NCI-H1105 (cell line): ENCODE results near the gene COMP.

Experiments
- DNase-seq: peaks from one replicate; lab custom pipeline; 2025; lab: John Stamatoyannopoulos, UW

Gene COMP

DNA sequence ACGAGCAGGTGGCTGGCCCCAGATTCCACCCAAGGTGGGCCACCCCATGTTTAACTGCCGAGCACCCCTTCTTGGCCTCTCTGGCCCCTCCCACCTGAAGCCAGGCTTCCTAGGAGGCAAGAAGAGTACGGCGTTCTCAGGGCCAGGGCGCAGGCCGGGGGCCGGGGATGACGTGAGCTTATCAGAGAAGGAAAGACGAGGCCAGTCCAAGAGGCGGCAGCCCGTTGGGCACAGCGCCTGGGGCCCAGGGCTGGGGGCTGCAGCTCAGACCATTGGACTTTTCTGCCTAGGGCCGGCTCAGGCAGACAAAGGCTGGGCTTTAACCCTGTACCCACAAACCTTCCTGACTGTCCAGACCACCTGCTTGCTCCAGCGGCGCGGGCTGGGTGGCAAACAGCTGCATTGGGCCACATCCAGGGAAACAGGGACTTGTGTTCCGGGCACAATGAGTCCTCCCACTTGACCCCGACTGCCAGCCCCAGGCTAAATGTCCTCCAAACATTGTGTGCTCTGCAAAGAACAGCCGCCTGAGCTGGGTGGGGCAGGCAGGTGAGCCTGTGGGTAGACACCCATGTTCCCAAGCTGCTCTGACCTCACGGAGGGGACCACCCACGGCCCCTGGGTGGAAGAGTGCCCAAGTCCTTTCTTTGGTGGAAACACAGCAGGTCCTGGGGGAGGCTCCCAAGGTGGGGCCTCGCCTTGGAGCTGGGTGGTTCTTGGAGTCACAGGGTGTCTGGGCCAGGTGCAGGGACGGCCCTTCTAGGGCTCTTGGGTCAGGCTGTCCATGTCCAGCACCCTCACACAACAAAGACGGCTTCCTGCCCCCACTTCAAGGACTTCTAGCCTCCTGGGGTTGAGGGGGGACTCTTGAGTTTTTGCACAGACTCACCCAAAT lies 21.9 kb downstream of the COMP start:
- DNase-seq: no peak

DNA sequence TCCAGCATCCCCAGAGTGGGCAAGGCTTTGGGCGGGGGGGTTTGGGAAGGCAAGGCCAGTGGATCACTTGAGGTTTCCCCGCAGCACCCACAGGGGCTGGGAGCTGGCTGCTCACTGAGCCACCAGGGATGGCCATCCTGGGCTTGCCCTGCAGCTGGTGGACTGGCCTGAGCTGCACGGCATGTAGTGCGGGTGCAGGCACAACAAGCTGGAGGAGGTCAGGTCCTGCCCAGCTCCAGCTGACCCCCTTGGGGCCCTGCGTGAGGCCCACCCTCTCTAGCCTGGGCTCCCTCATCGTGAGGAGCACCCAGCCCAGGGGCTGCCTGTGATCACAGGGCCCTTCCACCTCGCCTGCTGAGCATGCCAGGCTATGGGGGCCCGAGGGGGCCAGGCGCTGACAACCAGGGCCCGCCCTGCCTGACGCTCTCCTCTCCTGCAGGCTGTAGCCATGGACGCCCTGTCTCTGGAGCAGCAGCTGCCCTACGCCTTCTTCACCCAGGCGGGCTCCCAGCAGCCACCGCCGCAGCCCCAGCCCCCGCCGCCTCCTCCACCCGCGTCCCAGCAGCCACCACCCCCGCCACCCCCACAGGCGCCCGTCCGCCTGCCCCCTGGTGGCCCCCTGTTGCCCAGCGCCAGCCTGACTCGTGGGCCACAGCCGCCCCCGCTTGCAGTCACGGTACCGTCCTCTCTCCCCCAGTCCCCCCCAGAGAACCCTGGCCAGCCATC lies 22.9 kb downstream of the COMP start:
- no peak for DNase-seq

DNA sequence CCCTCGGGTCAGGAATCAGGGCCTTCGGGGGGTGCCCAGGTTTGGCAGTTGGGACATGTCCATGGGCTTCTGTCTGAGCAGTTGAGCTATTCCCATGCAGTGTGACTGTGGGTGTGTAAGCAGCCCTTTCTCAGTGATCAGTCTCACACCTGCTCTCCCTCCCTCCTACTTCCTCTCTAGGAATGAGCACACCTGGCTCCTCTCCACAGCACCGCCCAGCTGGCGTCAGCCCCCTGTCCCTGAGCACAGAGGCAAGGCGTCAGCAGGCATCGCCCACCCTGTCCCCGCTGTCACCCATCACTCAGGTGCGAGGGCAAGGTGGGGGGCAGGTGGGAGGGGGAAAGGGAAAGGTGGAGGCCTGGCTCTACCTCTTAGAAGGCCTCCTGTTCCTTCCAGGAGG lies 25.9 kb downstream of the COMP start:
- DNase-seq: peak; percentile 75

DNA sequence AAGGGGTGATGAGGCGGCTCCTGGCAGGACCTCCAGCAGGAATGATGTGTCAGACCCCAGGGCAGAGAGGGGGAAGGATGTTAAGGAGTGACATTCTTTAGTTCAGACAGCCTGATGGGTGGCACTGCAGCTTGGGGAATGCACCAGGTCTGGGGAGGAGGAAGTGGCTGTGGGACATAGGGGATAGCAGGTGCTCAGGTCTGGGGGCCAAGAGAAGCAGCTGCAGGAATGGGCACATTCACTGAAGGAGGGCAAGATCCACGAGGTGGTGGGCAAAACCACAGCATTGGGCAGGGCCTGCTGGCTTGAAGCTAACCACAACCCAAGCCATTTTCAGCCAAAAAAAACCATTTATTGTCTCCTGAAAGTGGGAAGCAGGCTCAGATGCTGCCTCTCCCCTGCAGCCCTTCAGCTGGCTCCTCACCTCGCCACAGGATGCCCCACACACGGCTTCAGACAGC lies 26.5 kb downstream of the COMP start:
- DNase-seq: no peak

DNA sequence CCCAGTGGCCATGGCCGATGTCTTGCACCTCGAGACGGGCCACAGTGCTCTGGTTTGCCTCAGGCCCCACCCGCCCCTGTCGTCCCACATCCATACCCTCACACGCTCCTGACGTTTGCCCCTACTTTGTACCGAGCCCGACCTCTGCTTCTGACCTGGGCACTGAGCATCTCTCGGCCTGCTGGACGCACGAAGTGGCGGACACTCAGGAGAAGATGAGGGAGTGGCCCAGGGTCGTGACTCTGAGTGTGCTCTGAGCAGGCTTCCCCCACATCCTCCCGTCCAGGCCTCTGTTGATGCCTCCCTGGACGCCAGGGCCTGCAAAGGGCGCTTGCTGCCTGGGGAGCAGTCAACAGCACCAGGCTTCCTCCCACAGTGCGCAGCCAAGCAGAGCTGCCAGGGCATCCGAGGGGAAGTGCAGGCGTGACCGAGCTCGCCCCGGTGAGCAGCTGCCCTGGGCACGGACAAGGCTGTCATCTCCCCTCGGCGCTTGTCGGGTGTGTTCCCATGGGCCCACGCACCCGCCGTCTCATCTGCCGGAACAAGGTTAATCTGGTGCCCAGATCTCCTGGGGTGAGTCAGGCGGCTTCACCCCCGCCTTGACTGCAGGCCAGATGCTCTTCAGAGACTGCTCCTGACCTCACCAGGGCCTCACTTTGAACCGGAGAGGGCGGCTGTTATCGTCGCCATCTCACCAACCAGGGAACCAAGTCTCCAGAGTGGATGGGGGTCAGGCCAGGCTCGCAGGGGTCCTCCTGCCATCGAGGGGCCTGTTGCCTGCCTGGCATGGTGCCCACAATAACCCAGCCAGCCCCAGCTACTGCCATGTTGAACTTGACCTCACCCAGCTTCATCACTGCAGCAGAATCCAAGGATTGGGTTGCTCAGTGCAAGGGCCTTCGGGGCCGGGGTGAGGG lies 27.2 kb downstream of the COMP start:
- DNase-seq: peak; percentile 75

DNA sequence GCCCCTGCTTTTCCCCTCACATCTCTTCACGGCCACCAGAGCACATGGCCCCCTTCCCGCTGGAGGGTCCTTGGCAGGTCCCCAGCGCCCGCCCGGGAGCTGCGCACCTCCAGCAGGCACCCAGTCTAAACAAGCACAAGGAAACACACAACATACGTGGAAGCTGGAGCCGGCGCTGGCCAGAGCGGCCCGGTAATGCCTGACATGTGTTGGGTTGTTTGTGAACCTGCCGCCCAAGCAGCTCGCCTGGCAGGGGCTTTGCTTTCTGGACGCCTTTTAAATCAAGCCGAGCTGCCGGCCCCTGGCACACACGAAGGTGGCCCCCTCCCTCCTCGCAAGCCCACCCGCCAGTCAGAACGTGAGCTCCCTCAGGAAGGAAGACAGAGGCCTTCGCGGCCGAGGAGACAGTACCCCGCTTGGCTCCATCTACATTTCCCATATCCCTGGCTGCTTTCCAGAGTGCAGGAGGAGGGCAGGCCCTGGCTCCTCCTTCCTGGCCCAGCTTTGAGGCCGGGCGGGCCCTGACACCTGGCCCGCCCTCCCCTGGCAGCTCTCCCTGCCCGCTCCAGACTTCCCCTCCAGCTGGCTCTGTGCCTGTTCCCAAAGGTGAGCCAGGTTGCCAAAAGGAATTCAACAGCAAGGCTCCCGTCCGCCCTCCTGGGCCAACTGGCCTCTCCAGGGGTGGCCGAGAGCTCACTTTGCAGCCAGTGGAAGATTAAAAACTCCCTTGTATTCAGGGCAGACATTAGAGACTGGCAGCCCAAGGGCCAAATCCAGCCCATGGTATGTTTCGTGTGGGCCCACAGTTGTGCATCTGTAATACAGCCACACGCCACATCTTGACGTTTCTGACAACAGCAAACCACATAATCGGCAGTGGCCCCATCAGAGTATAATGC lies 28.7 kb downstream of the COMP start:
- peak; percentile 97 for DNase-seq

DNA sequence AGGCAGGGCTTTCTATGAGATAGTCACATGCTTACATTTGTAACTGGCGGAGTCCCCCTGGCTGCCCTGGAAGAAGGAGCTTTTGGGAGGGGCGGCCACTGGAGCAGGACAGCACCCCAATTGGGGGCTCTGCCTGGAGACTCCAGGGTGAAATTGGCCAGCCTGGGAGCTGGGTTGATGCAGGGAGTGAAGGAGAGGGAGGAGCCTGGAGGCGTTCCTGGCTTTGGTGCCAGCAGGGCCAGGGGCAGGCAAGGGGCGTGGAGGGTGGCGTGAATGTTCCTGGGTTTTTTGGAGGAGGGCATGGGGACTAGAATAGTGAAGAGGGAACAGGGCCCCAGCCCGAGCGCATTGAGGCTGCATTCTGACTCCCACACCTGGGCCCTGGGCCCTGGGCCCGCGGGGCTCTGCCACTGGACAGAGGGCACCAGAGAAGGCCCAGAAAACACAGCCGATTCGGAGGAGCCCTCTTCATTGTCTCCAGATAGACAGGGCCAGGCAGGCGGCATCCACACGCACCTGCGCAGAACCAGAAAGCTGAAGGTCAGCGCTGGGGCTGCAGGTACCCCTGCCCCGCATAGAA lies 29.5 kb downstream of the COMP start:
- DNase-seq: no peak

DNA sequence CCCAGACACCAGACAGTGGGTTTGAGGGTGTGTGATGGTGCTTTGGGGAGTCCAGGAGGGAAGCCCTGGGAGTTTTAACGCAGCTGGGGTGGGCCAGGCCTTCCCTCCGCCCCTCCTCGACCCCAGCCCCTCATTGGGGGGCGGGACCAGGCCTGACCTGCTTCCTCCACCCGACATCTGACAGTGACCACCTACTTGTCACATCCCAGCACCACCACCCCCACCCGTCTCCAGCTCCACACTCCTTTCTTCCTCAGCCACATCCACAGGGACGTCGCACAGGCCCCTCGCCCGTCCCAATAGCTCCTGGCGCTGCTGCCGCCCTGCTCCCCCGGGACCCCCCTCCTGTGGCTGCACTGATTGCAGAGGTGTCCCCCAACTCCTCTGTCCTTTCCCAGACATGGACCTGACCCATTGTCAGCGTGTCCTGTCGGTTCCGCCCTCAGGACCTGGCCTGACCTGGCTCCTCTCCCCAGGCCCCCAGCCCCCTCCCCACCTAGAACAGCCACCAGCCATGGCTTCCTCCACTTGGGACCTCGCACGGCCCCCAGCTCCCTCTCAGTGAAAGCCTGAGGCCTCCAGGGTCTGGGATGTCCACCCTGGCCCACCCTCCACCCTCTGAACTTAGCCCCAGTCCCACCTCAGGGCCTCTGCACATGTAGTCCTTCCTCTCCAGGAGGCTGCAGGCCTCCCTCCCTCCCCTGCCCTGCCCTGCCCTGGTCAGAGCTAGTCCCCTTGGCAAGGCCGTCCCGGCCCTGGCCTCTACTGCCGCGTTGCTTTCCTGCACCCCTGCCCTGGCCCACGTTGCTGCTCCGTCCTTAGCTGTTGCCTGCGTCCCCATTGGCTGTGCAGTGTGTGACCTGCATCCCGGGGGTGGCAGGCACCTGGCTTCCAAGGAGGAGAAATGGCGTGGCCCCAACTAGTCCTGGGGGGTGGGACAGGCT lies 30.4 kb downstream of the COMP start:
- DNase-seq: no peak

DNA sequence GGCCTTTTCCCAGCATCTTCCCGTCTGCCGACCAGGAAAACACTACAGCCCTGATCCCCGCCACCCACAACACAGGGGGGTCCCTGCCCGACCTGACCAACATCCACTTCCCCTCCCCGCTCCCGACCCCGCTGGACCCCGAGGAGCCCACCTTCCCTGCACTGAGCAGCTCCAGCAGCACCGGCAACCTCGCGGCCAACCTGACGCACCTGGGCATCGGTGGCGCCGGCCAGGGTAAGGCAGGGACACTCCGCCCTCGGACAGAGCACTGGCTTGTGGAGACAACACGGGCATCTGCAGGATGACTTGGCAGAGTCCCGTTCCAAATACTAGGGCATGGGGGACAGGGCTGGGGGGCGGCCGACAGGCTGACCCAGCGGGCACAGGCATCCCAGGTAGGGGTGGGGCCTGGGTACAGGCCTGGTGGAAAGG lies 31.1 kb downstream of the COMP start:
- no peak for DNase-seq

DNA sequence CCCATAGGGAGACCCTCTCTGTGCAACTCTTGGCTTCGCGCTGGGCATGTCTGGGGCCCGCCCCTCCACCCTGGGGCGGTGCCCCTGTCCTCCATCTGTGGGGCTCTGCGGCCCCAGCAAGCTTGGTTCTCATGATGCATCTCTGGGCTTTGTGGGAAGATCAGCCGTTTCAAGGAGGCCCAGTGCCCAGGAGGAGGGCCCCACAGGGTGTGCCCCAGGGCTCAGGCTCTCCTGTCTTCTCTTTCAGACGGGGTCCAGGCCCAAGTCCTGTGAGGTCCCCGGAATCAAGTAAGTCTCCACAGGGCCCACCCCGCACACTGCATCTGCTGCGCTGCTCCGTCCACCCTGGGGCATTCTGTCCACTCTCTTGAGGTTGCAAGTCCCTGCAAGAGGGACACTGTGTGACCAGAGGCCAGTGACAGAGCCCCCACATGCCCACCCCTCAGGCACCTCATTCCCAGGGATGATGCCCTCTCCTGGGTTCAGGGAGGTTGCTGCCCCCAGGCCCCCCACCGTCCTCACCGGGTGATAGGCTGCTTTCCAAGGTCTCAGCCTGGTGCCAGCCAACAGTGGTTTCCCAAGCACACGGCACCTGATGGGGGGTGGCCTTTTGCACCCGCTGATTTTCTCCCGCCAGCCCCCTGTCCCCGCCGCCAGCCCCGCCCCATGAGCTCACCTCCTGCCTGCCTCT lies 31.7 kb downstream of the COMP start:
- DNase-seq: no peak

DNA sequence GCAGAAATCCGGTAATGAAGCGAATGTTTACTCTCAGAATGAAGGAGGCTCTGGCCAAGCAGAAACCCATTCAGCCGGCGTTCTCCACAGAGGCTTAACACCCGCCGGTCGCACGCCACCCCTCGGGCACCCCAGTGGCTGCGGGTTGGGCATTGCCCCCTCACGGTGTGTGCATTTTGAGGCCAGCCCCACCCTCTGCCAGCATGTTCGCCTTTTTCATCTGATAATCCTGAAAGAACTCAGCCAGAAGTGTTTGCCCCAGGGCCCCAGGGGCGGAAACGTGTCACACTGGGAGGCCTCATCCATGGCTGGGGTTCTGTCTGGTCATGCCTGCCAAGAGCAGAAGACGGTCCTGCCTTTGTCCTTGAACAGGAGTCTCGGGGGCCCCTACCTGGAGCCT lies 34.2 kb downstream of the COMP start:
- DNase-seq: no peak

DNA sequence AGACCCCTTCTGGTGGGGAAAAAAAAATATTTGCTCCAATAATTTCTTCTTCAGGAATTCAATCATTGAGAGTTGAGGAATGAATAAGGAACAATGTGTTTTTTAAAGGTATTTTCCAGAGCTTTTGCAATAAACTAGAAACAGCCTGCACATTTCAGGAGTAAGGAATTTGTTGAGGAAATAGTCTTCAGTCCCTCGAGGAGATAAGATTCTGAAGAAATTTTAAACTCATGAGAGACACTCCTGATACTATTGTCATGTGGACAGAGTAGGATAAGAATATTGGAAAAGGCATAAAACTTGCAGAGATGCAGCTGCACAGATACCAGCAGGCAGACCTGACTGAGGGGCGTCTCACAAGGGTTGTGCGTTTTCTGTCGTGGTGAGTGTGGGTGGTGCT lies 36.6 kb downstream of the COMP start:
- DNase-seq: no peak

DNA sequence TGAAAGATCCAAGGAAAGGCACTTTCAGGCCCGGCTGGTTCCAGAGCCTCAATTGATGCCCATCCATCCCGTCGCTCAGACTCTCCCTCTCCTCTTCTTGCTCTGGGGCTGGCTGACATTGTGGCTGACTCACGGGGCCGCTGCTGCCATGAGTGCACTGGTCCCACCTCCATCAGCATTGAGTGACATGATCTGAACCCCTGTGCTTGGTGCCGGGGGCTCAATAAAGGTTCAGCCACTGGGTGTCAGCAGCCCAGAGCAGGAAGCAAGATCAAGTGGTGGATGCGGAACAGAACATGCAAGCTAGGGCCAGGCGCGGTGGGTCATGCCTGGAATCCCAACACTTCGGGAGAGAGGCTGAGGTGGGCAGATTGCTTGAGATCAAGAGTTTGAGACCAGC lies 39.5 kb downstream of the COMP start:
- DNase-seq: no peak

DNA sequence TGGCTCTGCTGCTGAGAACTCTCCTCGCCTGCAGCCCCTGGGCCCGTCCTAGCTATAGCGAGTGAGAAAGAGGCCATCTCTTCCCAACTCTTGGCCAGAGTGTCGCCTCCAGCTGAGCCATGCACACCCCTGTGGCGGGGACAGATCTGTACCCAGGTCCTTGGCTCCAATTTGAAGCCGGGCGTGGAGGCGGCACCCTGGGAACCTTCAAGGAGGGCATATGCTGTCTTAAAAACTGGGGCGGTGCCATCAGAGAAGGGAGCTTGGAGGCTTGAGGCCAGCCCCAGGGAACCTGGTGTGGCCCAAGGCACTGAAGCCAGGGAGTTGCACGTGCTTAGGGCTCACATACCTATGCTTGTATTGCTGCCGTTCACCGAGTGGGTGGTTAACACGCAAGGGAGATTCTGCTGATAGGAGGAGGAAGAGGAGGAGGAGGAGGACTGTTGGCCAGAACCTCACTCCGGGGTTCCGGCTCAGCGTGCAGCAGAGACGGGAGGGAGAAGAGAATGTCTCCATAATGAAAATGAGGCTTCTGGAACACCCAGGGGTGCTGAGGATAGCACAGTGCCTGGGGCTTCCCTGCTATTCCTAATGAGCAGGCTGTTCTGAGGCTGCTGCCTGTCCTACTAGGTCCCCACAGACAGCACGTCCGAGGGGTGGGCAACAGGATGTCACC lies 40.7 kb downstream of the COMP start:
- no peak for DNase-seq

DNA sequence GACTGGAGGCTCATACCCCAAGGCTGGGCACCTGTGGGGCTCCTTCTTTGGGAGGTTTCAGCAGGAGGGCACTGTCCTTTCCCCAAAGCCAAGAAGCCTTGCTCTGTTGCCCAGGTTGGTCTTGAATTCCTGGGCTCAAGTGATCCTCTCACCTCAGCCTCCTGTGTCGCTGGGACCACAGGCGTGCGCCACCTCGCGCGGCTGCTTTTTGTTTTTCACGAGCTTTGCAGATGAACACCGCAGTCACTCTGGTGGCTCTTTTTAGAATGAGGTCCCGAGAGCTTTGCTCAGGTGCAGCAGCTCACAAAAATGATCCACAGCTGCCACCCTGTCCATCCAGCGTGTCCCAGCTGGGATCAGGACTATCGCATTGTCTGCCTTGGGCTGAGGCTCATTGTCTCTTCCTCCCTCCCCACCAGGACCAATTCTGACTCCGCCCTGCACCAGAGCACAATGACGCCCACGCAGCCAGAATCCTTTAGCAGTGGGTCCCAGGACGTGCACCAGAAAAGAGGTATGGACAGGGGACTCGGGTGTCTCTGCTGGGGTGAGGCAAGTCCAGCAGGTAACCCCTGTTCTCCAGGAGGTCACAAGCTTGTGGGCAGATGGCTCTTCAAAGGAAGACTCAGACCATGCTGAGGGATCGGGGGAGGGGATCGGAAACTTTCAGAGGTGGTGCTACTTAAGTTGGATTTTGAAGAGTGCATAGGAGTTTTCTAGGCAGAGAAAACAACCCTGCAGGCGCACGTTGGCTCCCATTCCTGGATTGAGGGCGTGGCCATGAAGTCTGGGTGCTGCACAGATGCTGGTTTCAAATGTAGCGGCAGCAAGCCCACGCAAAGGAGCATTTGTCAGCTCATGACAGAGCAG lies 41.5 kb downstream of the COMP start:
- no peak for DNase-seq

DNA sequence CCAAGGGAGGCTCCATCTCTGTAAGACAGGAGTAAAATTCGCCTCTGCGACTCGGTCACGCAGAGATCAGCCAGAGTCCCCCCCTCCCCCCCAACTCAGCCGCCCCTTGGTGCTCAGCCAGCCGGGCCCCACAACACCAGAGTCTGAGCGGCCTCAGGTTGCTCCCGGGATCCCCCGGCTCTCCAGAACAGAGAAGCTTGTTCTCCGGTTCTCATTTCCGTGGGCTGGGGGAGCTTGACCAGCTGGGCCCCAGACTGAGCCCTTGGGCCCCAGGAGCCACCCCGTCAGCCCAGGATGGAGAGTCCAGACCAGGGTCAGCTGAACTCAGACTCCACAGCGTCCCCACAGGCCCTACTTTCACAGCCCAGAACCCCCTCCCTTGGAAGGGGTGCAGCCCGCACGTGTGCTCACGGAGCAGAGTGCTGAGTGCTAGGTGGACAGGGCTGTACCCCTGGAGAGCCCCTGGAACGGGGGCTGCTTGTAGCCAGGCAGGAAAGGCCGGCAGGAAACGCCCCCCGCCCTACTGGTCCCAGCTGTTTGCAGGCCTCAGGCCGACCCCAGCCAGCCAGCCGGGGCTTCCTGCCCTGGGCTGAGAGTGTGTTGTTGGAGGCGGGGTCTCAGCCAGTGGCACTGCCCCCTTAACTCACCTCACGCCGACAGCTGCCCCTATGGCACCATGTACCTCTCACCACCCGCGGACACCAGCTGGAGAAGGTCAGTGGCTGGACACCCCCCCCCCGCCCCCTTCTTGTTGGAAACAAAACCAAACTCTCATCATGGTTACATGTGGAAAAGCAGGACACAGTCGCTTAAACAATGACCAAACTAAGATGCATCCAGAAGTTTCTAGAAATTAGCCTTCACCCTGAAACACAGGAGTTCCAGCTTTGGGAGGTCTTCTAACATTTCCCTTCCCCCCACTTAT lies 44.4 kb downstream of the COMP start:
- DNase-seq: no peak
